NK-92 (cell line): Measurements from ENCODE around the gene CLCA1.

Source experiments
- DNase-seq: peaks from one replicate; lab custom pipeline; 2025; ENCODE audit not compliant: unreplicated experiment; lab: John Stamatoyannopoulos, UW

The CLCA1 gene

GRCh38 chr1:86548839-86549238, 80.1 kb downstream of the CLCA1 start:
- no peak for DNase-seq
